ENCODE results near the gene GNAZ. TPM values are rescaled to one million over a fixed set of nuclear protein-coding genes. Genes with fewer than 3 reads are reported as not detected.

The GNAZ gene
- total RNA-seq, 2 experiments from 2014 or later: 1.1 to 1.8 TPM

GRCh38 chr22:23077627-23078461 is 7.5 kb downstream of the GNAZ start:
- H3K27me3 Mint-ChIP-seq (ENCODE audit: low read depth): peaks cover 4% of the 10 kb centered on the region
- H3K9me3 Mint-ChIP-seq: no peaks in the 10 kb centered on the region
- H3K4me3 Mint-ChIP-seq: no peak overlapping the region
- no peaks in the 10 kb centered on the region for H3K36me3 Mint-ChIP-seq (ENCODE audit: low read depth)
- DNase-seq: no peak
- no peaks in the 10 kb centered on the region for H3K4me1 Mint-ChIP-seq (ENCODE audit: low read depth)
- CTCF ChIA-PET: no interaction called here
- H3K27ac Mint-ChIP-seq: no peak overlapping the region
- intact Hi-C loops (cut with micrococcal nuclease): no loop called here

- H3K27ac Mint-ChIP-seq: no peak overlapping the region
- no peaks in the 10 kb centered on the region for H3K9me3 Mint-ChIP-seq
- intact Hi-C loops (cut with micrococcal nuclease): no loop called here
- CTCF ChIA-PET: no interaction called here
- H3K27me3 Mint-ChIP-seq (ENCODE audit: low read depth): peaks cover 4% of the 10 kb centered on the region
- no peaks in the 10 kb centered on the region for H3K36me3 Mint-ChIP-seq (ENCODE audit: low read depth)
- H3K4me3 Mint-ChIP-seq: no peak overlapping the region
- no peak for DNase-seq
- H3K4me1 Mint-ChIP-seq (ENCODE audit: low read depth): no peaks in the 10 kb centered on the region
Observed at GRCh38 chr22:23078462-23078787, 8.1 kb downstream of the GNAZ start.

- no peak for DNase-seq
- Mint-ChIP-seq H3K27ac (no peak overlapping the region), H3K4me1 (ENCODE audit: low read depth) (no peaks in the 10 kb centered on the region), H3K4me3 (no peak overlapping the region), H3K27me3 (ENCODE audit: low read depth) (peaks cover 4% of the 10 kb centered on the region), H3K36me3 (ENCODE audit: low read depth) (no peaks in the 10 kb centered on the region), H3K9me3 (no peaks in the 10 kb centered on the region)
- intact Hi-C loops (cut with micrococcal nuclease): no loop called here
- CTCF ChIA-PET: no interaction called here
Observed at GRCh38 chr22:23079240-23079768, 9.0 kb downstream of the GNAZ start.

GRCh38 chr22:23079814-23080521 is 9.6 kb downstream of the GNAZ start:
- Mint-ChIP-seq H3K4me3 (no peak overlapping the region), H3K4me1 (ENCODE audit: low read depth) (no peaks in the 10 kb centered on the region), H3K36me3 (ENCODE audit: low read depth) (no peaks in the 10 kb centered on the region), H3K27ac (no peak overlapping the region), H3K27me3 (ENCODE audit: low read depth) (peaks cover 4% of the 10 kb centered on the region), H3K9me3 (no peaks in the 10 kb centered on the region)
- intact Hi-C loops (cut with micrococcal nuclease): no loop called here
- no peak for DNase-seq
- CTCF ChIA-PET: no interaction called here

GRCh38 chr22:23080613-23081290 is 10.4 kb downstream of the GNAZ start:
- H3K27me3 Mint-ChIP-seq (ENCODE audit: low read depth): peaks cover 4% of the 10 kb centered on the region
- no peaks in the 10 kb centered on the region for H3K4me1 Mint-ChIP-seq (ENCODE audit: low read depth)
- intact Hi-C loops (cut with micrococcal nuclease): no loop called here
- CTCF ChIA-PET: no interaction called here
- H3K4me3 Mint-ChIP-seq: no peak overlapping the region
- DNase-seq: no peak
- H3K36me3 Mint-ChIP-seq (ENCODE audit: low read depth): no peaks in the 10 kb centered on the region
- H3K9me3 Mint-ChIP-seq: no peaks in the 10 kb centered on the region
- no peak overlapping the region for H3K27ac Mint-ChIP-seq

- Mint-ChIP-seq H3K36me3 (ENCODE audit: low read depth) (no peaks in the 10 kb centered on the region), H3K27ac (no peak overlapping the region), H3K27me3 (ENCODE audit: low read depth) (peaks cover 2% of the 10 kb centered on the region), H3K4me3 (no peak overlapping the region), H3K4me1 (ENCODE audit: low read depth) (no peaks in the 10 kb centered on the region), H3K9me3 (no peaks in the 10 kb centered on the region)
- CTCF ChIA-PET: no interaction called here
- DNase-seq: no peak
- intact Hi-C loops (cut with micrococcal nuclease): no loop called here
Observed at GRCh38 chr22:23082534-23083314, 12.4 kb downstream of the GNAZ start.

GRCh38 chr22:23083315-23084021 is 13.1 kb downstream of the GNAZ start:
- Mint-ChIP-seq H3K4me3 (no peak overlapping the region), H3K27me3 (ENCODE audit: low read depth) (peaks cover 2% of the 10 kb centered on the region), H3K9me3 (no peaks in the 10 kb centered on the region), H3K36me3 (ENCODE audit: low read depth) (no peaks in the 10 kb centered on the region), H3K4me1 (ENCODE audit: low read depth) (no peaks in the 10 kb centered on the region), H3K27ac (no peak overlapping the region)
- intact Hi-C loops (cut with micrococcal nuclease): no loop called here
- CTCF ChIA-PET: no interaction called here
- no peak for DNase-seq

- no peaks in the 10 kb centered on the region for H3K36me3 Mint-ChIP-seq (ENCODE audit: low read depth)
- DNase-seq: no peak
- no peaks in the 10 kb centered on the region for H3K9me3 Mint-ChIP-seq
- no peak overlapping the region for H3K27ac Mint-ChIP-seq
- CTCF ChIA-PET: no interaction called here
- H3K4me3 Mint-ChIP-seq: no peak overlapping the region
- H3K27me3 Mint-ChIP-seq (ENCODE audit: low read depth): peaks cover 2% of the 10 kb centered on the region
- intact Hi-C loops (cut with micrococcal nuclease): no loop called here
- H3K4me1 Mint-ChIP-seq (ENCODE audit: low read depth): no peaks in the 10 kb centered on the region
Observed at GRCh38 chr22:23084453-23085350, 14.4 kb downstream of the GNAZ start.

- no peak overlapping the region for H3K4me3 Mint-ChIP-seq
- no peak overlapping the region for H3K27ac Mint-ChIP-seq
- intact Hi-C loops (cut with micrococcal nuclease): no loop called here
- H3K36me3 Mint-ChIP-seq (ENCODE audit: low read depth): no peaks in the 10 kb centered on the region
- CTCF ChIA-PET: no interaction called here
- DNase-seq: no peak
- H3K4me1 Mint-ChIP-seq (ENCODE audit: low read depth): no peaks in the 10 kb centered on the region
- H3K9me3 Mint-ChIP-seq: no peaks in the 10 kb centered on the region
- peaks cover 2% of the 10 kb centered on the region for H3K27me3 Mint-ChIP-seq (ENCODE audit: low read depth)
Observed at GRCh38 chr22:23085351-23085671, 15.0 kb downstream of the GNAZ start.

- no peak overlapping the region for H3K4me3 Mint-ChIP-seq
- no peak overlapping the region for H3K27ac Mint-ChIP-seq
- CTCF ChIA-PET: no interaction called here
- H3K27me3 Mint-ChIP-seq (ENCODE audit: low read depth): peaks cover 2% of the 10 kb centered on the region
- H3K4me1 Mint-ChIP-seq (ENCODE audit: low read depth): no peaks in the 10 kb centered on the region
- H3K9me3 Mint-ChIP-seq: no peaks in the 10 kb centered on the region
- no peak for DNase-seq
- intact Hi-C loops (cut with micrococcal nuclease): no loop called here
- H3K36me3 Mint-ChIP-seq (ENCODE audit: low read depth): no peaks in the 10 kb centered on the region
Observed at GRCh38 chr22:23085785-23086184, 15.5 kb downstream of the GNAZ start.

GRCh38 chr22:23086263-23086662 is 15.9 kb downstream of the GNAZ start:
- Mint-ChIP-seq H3K4me3 (no peak overlapping the region), H3K27ac (no peak overlapping the region), H3K27me3 (ENCODE audit: low read depth) (peaks cover 2% of the 10 kb centered on the region), H3K9me3 (no peaks in the 10 kb centered on the region), H3K4me1 (ENCODE audit: low read depth) (no peaks in the 10 kb centered on the region), H3K36me3 (ENCODE audit: low read depth) (no peaks in the 10 kb centered on the region)
- intact Hi-C loops (cut with micrococcal nuclease): no loop called here
- no peak for DNase-seq
- CTCF ChIA-PET: no interaction called here

All from activated naive CD4-positive, alpha-beta T cell treated with anti-CD3 and anti-CD28 coated beads for 36 hours (primary cell).